Measurements from ENCODE around the gene IPO11.

DNA sequence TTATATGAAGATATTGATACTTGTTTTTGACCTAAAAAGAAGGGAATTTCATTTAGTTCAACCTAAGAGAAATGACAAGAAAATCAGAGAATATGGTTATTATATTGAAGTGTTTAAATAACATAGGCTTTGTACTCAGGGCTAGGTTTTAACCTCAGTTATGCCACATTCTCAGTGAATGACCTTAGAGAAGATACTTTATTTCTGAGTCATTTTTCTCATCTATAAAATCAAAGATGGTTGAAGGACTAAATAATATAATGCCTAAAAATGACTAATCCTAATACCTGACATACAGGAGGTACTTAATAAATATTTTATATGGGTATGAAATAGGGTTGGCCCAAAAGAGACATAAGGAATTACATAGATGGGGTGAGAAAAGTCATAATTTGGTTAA is 41.2 kb upstream of the IPO11 start:
- TF ChIP-seq CTCF (IDR thresholded peaks at IDR 0.05) (no peak), EZH2 (IDR thresholded peaks at IDR 0.05) (no peak)
